Osteocyte (in vitro differentiated cells): Measurements from ENCODE around the gene ANKRD7. TPM values are rescaled to one million over a fixed set of nuclear protein-coding genes. Genes with fewer than 3 reads are reported as not detected.

Experiments used
- DNase-seq: peaks from one replicate; pipeline ENCODE4 v3.0.0; 2021; ENCODE audit warnings: mixed read lengths; ENCODE audit not compliant: unreplicated experiment; ENCODE audit errors: extremely low spot score
- H3K27ac Mint-ChIP-seq: one replicate; pipeline ENCODE4 v1.8.0; 2021; ENCODE audit warnings: mild to moderate bottlenecking, mixed read lengths; ENCODE audit not compliant: unreplicated experiment
- H3K27me3 Mint-ChIP-seq: one replicate; pipeline ENCODE4 v1.8.0; 2021; ENCODE audit warnings: mixed read lengths; ENCODE audit not compliant: unreplicated experiment
- H3K36me3 Mint-ChIP-seq: one replicate; pipeline ENCODE4 v1.8.0; 2021; ENCODE audit warnings: mixed read lengths; ENCODE audit not compliant: unreplicated experiment
- H3K4me1 Mint-ChIP-seq: one replicate; pipeline ENCODE4 v1.8.0; 2021; ENCODE audit warnings: mixed read lengths; ENCODE audit not compliant: unreplicated experiment
- H3K4me3 Mint-ChIP-seq: one replicate; pipeline ENCODE4 v1.8.0; 2021; ENCODE audit warnings: mild to moderate bottlenecking, moderate library complexity, mixed read lengths; ENCODE audit not compliant: unreplicated experiment
- H3K9me3 Mint-ChIP-seq: one replicate; pipeline ENCODE4 v1.8.0; 2021; ENCODE audit warnings: mixed read lengths; ENCODE audit not compliant: unreplicated experiment
- total RNA-seq: library from RNA; stranded (reverse); gene quantifications from 2 replicates; pipeline ENCODE4 v1.2.1, GENCODE V29; 2021
- TF ChIP-seq, protein P1 (sequence below): fragments of 200-600 bp; sonication (generic); IDR thresholded peaks from 2 replicates; pipeline ENCODE4 v1.5.0; 2021; ENCODE audit warnings: antibody characterized with exemption, mild to moderate bottlenecking, moderate library complexity

The ANKRD7 gene
- total RNA-seq, 1 donor from 2014 or later: not detected

DNA sequence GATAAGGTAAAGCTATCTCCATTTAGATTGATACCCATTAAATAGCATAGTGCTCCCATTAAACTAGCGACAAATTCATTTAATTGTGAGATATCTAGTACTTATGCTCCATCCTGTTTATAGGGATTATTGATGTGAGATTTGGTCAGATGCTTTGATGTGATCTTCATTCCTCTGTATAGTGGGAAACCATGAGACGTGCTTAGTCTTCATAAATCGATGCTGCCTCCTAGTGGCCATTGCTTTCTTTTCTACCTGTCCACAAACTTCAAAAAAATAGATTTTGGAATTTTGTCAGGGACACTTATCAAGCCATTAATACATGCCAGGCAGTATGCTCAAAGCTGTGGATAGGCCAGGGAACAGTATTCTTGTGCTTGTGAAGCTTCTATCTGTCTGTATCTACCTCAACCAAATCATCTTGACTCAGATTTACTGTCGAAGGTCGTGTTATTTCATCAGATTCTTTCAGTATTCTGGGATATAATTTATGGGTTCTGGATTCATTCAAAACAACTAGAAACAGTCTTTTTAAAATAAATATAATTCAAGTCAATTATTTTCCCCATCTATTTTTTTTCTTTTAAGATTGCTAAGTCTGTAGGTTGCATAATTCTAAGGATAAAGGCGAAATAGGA lies 28.5 kb upstream of the ANKRD7 start:
- no peak overlapping the region for H3K4me3 Mint-ChIP-seq
- no peaks in the 10 kb centered on the region for H3K4me1 Mint-ChIP-seq
- H3K36me3 Mint-ChIP-seq: peaks cover 9% of the 10 kb centered on the region
- H3K27ac Mint-ChIP-seq: no peak overlapping the region
- H3K27me3 Mint-ChIP-seq: no peaks in the 10 kb centered on the region
- DNase-seq: no peak
- TF ChIP-seq, protein P1, sequence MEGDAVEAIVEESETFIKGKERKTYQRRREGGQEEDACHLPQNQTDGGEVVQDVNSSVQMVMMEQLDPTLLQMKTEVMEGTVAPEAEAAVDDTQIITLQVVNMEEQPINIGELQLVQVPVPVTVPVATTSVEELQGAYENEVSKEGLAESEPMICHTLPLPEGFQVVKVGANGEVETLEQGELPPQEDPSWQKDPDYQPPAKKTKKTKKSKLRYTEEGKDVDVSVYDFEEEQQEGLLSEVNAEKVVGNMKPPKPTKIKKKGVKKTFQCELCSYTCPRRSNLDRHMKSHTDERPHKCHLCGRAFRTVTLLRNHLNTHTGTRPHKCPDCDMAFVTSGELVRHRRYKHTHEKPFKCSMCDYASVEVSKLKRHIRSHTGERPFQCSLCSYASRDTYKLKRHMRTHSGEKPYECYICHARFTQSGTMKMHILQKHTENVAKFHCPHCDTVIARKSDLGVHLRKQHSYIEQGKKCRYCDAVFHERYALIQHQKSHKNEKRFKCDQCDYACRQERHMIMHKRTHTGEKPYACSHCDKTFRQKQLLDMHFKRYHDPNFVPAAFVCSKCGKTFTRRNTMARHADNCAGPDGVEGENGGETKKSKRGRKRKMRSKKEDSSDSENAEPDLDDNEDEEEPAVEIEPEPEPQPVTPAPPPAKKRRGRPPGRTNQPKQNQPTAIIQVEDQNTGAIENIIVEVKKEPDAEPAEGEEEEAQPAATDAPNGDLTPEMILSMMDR: peak; percentile 76
- no peaks in the 10 kb centered on the region for H3K9me3 Mint-ChIP-seq

DNA sequence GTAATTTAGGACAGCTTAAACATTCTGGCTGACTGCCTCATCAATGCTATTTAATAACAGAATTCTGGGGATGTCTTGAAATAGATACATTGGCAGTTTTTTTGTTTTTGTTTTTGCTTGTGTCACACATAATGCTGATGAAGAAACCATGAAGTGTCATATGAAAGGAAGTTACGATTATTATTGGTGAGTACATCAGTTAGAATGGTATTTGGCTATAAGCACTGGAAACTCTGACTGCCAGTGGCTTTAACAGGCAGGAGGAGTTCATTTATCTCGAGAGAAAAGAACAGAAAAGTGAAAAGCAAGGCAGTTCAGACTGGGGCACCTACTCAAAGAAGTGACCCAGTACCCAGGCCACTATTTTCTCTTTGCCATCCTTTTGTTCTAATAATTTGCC lies 22.4 kb upstream of the ANKRD7 start:
- no peak overlapping the region for H3K4me3 Mint-ChIP-seq
- H3K27me3 Mint-ChIP-seq: no peaks in the 10 kb centered on the region
- H3K36me3 Mint-ChIP-seq: no peaks in the 10 kb centered on the region
- DNase-seq: no peak
- H3K4me1 Mint-ChIP-seq: no peaks in the 10 kb centered on the region
- no peak overlapping the region for H3K27ac Mint-ChIP-seq
- no peaks in the 10 kb centered on the region for H3K9me3 Mint-ChIP-seq
- TF ChIP-seq, protein P1: no peak

DNA sequence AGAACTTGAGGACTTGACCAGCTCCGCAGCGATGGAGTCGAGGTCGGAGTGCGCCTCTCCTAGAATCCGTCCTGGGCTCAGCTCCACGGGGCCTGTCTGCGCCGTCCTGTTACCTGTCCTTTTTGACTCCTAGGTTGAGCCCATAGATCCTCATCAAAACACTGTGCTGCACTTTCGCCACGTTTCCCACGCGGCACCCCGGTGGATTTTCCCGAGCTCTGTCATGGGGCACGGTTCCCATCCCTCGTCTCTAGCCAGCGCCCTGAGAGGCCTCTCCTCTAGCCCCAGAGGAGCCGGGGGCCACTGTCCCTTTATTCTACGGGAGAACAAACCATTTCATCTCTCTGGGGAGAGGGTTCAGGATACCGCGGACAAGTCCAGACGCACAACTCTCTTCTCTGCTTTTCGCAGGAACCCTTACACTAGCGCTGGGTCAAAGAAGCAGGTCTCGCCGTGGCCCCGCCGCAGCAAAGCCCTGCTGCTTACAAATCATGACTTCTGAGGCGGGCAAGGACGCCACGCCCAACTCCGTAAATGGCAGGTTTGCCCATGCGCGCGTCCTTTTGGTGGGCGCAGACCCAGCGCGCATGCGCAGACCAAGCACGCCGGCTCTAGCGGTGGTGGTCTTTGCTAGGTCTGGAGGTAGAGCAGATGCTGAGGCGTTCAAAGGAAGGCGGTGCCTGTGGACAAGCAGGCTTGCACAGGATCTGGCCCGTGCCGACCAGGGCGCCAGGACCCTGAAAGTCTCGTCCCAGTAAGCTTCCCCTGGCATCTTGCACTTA lies 10.3 kb upstream of the ANKRD7 start:
- Mint-ChIP-seq H3K9me3 (no peaks in the 10 kb centered on the region), H3K27me3 (no peaks in the 10 kb centered on the region), H3K27ac (no peak overlapping the region), H3K4me3 (no peak overlapping the region), H3K36me3 (no peaks in the 10 kb centered on the region), H3K4me1 (no peaks in the 10 kb centered on the region)
- TF ChIP-seq, protein P1: no peak
- no peak for DNase-seq

DNA sequence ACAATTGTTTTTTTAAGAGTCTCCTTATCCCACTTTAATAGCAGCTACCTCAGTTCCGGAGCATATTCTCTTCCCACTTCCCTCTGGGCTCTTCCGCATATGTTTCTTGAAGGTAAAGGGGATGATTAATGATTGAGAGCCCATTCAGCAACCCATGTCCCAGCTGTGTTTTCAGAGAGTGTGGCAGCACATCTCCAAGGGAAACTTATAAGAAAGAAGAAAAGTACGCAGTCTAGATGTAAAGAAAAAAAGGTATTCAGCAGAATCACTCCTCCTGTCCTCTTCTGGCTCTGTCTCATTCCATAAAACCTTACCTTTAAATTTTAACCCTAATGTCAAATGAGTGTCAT lies 9.7 kb upstream of the ANKRD7 start:
- Mint-ChIP-seq H3K4me1 (no peaks in the 10 kb centered on the region), H3K36me3 (no peaks in the 10 kb centered on the region), H3K9me3 (no peaks in the 10 kb centered on the region), H3K4me3 (no peak overlapping the region), H3K27me3 (no peaks in the 10 kb centered on the region), H3K27ac (no peak overlapping the region)
- DNase-seq: no peak
- TF ChIP-seq, protein P1: no peak

DNA sequence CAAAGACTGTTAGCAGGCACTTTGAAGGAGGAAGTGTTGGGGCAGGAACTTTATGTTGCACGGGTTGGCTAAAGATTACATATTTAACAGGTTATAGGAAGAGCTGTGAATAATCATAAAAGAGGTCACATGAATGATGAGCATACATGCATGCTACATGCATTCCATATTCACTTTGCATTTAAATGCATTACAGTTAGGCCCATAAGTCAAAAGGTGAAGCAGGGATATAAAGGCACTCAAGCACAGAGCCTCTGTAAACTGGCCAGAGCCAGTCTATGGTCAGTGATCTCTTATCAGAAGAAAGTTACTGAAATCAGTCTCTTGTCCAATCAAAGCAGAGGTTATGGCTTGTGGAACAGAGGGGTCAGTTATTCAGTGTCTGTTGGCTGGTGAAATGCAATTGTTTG lies 7.3 kb upstream of the ANKRD7 start:
- Mint-ChIP-seq H3K27ac (no peak overlapping the region), H3K4me3 (no peak overlapping the region), H3K27me3 (no peaks in the 10 kb centered on the region), H3K9me3 (no peaks in the 10 kb centered on the region), H3K4me1 (no peaks in the 10 kb centered on the region), H3K36me3 (no peaks in the 10 kb centered on the region)
- TF ChIP-seq, protein P1: no peak
- DNase-seq: no peak
